Prostate gland (tissue), 2 donors: Measurements from ENCODE around the gene NR2E1. TPM values are rescaled to one million over a fixed set of nuclear protein-coding genes. Genes with fewer than 3 reads are reported as not detected.
A peak's percentile ranks its signal among the peaks of the same experiment; 100 is the strongest.

Source experiments
- DNase-seq: peaks from one replicate; pipeline ENCODE4 v3.0.0-alpha.2; 2019; ENCODE audit warnings: low spot score
- H3K27ac ChIP-seq, 2 donors: fragments of 200-600 bp; sonication (generic); 2 replicates each; pipeline ENCODE4 v1.5.1; 2017 to 2019
- H3K27me3 ChIP-seq: fragments of 200-600 bp; sonication (generic); replicated peaks from 2 replicates; pipeline ENCODE4 v1.5.1; 2019; ENCODE audit not compliant: insufficient read depth
- H3K36me3 ChIP-seq, 2 donors: fragments of 200-600 bp; sonication (generic); 1 replicate in 1 of 2; 2 replicates in 1 of 2; pipeline versions ENCODE4 v1.5.1 to v1.8.1; 2017 to 2019
- H3K4me1 ChIP-seq: fragments of 200-600 bp; sonication (generic); replicated peaks from 2 replicates; pipeline ENCODE4 v1.5.1; 2019
- H3K4me3 ChIP-seq, 2 donors: fragments of 200-600 bp; sonication (generic); 2 replicates each; pipeline ENCODE4 v1.5.1; 2017 to 2019
- H3K9me3 ChIP-seq: fragments of 200-600 bp; sonication (generic); 2 replicates; pipeline ENCODE4 v1.5.1; 2017
- CTCF ChIP-seq, 4 experiments: fragments of 200-600 bp in 2 of 4; fragments of 450-650 bp in 2 of 4; sonication (generic) in 2 of 4; IDR thresholded peaks; 1 replicate in 3 of 4; 2 replicates in 1 of 4; pipeline ENCODE4 v1.5.1; 2016 to 2019; ENCODE audit warnings: antibody characterized with exemption in 4 of 4, mild to moderate bottlenecking in 2 of 4, moderate library complexity in 2 of 4
- POLR2A ChIP-seq: fragments of 450-650 bp; IDR thresholded peaks from one replicate; pipeline ENCODE4 v1.6.1; 2016; ENCODE audit warnings: antibody characterized with exemption, mild to moderate bottlenecking
- POLR2AphosphoS5 ChIP-seq: sonication (generic); formaldehyde crosslinking; IDR thresholded peaks from one replicate; pipeline ENCODE4 v1.6.1; 2017; ENCODE audit warnings: antibody characterized with exemption
- WGBS: methylation state at CpG from one replicate; pipeline ENCODE4 v1.1.5; 2018; 5-methylcytosine and 5-hydroxymethylcytosine counted together
- intact Hi-C: fragments of 100-400 bp; cut with DNase I; formaldehyde crosslinking; loops from one replicate; pipeline ENCODE4 v1.14.2; 2022
- total RNA-seq, 2 donors: library from RNA; depleted of rRNA; stranded (reverse); fragments of >200 nt; gene quantifications; one replicate each; pipeline ENCODE4 v1.1.0, GENCODE V29; 2016

The NR2E1 gene
- total RNA-seq, result under 1 TPM in 1 of 2 donors, not detected in 1; 0.91 TPM

DNA sequence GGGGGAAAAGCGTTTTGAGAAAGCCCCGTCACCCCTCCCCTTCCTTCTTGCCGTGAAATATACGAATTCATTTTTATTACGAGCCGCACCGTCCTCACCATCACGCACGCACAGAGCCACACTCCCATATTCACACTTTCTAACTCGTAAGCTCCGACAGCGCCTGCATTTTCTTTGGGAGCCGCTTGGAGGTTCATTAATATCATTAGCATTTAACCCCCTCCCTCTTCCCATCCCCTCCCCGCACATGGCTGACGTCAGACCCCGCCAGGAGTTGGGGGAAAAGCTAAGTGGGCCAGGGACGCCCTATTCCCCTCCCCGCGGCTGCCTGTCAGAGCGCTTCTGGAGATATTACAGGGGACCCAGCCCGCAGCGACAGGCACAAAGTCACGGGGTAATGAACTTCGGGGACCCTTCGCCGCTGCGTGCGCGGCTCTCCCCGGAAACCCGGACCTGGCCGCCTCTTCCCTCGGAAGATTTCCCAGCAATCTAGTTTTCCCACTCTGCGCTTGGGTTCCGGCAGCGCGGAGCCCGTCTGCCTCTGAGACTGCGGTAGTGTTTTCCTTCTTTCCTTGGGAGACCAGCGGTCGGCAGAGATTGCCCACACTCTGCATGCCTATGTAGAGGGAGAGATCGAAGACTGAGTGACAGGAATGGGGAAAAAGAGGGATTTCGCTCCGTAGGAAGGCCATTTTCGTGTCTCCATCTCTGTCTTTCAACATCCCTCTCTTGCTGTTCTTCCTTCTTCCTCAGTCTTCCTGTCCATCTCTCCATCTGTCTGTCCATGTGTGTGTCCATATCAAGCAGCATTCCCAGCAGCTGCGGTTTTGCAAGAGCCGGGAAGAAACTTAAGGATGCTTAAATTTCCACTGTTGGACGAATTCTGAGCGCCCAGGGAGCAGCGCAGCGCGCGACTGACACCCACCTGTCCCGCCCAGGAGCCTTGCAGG, at the start of gene NR2E1:
Gene NR2E1 (plus strand): TSS at position 309 of the 950 bp plus-strand sequence. CDS start 744 bp downstream, outside the sequence.
- WGBS, result 3% methylated on average over 54 of the region's 54 CpGs
- H3K9me3 ChIP-seq, result no peaks in the 10 kb centered on the region
- H3K4me1 ChIP-seq, result peaks cover 3% of the 10 kb centered on the region
- H3K4me3 ChIP-seq, result no peak within 1 kb of the TSS
- no peak within 1 kb of the TSS for H3K27ac ChIP-seq
- no peak for DNase-seq
- intact Hi-C loops, result no loop called here
- TF ChIP-seq POLR2A (no peak), CTCF (IDR thresholded peaks at IDR 0.05) (no peak), POLR2AphosphoS5 (no peak)
- H3K27me3 ChIP-seq, result peaks cover 76% of the 10 kb centered on the region
- H3K36me3 ChIP-seq, result no peaks in the 10 kb centered on the region

DNA sequence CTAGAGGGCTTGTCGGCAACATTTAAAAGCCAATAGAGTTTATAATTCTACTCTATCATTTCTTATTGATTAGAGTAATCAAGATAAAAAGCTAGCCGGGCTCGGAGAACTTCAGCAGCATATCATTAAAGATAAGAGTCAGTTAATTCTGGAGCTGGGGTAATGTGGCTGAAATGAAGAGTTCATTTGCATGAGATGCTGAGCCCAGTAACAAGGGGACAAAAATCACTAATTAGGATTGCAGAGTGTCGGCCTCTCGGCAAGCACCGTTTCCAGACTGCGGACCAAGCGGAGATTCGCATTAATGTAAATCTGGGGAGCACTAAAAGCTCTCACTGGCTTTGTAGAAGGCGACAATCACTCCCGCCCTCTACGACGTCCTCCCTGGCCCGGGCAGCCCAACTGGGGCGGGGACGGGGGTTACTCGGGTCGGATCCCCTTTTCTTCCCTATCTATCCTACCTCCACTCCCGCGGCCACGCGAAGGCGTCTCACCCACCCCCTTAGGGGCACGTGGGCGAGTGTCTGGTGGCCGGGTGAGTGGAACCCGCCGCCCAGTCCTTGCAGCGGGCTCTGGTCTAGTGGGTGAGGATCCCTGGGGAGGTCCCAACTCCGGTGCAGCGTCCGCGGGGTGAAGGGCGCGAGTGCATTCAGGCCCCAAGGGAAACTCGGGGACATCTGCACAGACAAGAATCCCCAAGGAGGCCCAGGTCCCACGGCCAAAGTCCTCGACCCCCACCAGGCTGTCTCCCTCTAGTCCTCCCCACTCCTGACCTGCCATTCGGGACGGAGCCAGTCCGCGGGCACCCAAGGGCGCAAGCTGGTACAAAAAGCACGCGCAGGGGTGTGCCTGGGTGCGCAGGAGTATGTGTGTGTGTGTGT, 49.0 kb upstream of the NR2E1 start:
- TF ChIP-seq POLR2A, result no peak
- no peak for TF ChIP-seq CTCF (IDR thresholded peaks at IDR 0.05)
- no peak for TF ChIP-seq POLR2AphosphoS5
- DNase-seq, result no peak
- peaks cover 21% of the 10 kb centered on the region for H3K27me3 ChIP-seq
- intact Hi-C loops, result loop anchor here (10.0 kb wide), 1 partner anchor 378 kb away; no protein-coding TSS in a partner anchor
- H3K9me3 ChIP-seq, result no peaks in the 10 kb centered on the region
- no peak overlapping the region for H3K4me3 ChIP-seq
- H3K27ac ChIP-seq, result no peak overlapping the region
- H3K36me3 ChIP-seq, result no peaks in the 10 kb centered on the region
- H3K4me1 ChIP-seq, result peaks cover 2% of the 10 kb centered on the region
- WGBS, result 13% methylated on average over 45 of the region's 46 CpGs

DNA sequence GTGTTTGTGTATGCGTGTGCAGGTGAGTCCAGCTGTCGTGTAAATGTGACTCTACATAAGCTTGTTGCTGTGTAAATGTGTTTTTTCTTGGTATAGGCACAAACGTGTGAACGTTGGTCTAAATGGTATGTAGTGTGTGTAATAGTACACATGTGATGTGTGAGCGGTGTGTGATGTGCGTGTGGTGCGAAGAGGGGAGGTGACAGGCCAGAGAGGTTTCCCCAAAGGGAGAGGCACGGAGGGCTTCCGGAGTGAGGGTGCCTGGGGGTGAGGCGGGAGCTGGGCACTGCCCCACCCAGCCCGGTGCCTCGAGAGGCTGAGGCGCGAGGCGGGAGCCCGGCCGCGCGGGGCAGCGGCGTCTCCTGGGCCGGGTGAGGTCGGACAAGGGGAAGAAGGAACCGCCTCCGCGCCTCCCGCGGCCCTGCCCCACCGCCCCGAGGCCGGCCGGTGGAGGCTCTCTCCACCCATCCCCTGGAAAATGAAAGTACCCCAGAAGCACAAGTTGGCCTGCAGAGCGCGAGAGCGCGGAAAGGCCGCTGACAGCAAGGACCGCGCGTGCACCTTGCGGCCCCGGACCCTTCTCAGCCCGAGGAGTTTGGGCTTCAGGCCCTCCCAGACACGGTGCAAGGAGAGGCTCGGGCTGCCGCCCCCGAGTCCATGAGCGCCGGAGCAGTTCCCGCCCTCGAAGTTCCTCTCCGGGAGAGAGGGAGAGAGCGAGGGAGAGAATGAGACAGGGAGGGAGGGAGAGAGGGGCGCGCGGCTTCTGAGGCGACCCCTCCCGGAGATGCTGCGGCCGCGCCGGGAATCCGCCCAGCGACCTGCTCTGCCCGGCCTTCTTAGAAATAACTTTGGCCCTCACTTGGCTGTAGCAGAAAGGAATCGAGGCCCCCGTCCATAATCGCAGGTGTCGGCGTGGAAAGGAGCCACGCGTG, 48.1 kb upstream of the NR2E1 start:
- H3K27ac ChIP-seq, result no peak overlapping the region
- TF ChIP-seq POLR2AphosphoS5, result no peak
- TF ChIP-seq POLR2A, result no peak
- TF ChIP-seq CTCF (IDR thresholded peaks at IDR 0.05), result no peak
- intact Hi-C loops, result loop anchor here (10.0 kb wide), 1 partner anchor 377 kb away; no protein-coding TSS in a partner anchor
- no peak for DNase-seq
- H3K4me3 ChIP-seq, result peak overlapping the region; percentile 35 to 40
- H3K4me1 ChIP-seq, result peaks cover 2% of the 10 kb centered on the region
- no peaks in the 10 kb centered on the region for H3K9me3 ChIP-seq
- peaks cover 21% of the 10 kb centered on the region for H3K27me3 ChIP-seq
- H3K36me3 ChIP-seq, result no peaks in the 10 kb centered on the region
- 2% methylated on average over 67 of the region's 72 CpGs for WGBS

GRCh38 chr6:108118359-108118724, 47.5 kb upstream of the NR2E1 start:
- intact Hi-C loops, result loop anchor here (10.0 kb wide), 1 partner anchor 376 kb away; no protein-coding TSS in a partner anchor
- peak overlapping the region; percentile 35 to 40 for H3K4me3 ChIP-seq
- H3K27me3 ChIP-seq, result peaks cover 21% of the 10 kb centered on the region
- no peak overlapping the region for H3K27ac ChIP-seq
- H3K36me3 ChIP-seq, result no peaks in the 10 kb centered on the region
- no peak for DNase-seq
- peaks cover 2% of the 10 kb centered on the region for H3K4me1 ChIP-seq
- TF ChIP-seq POLR2A, result no peak
- no peak for TF ChIP-seq CTCF (IDR thresholded peaks at IDR 0.05)
- TF ChIP-seq POLR2AphosphoS5, result no peak
- no peaks in the 10 kb centered on the region for H3K9me3 ChIP-seq
- WGBS, result 3% methylated on average over 45 of the region's 45 CpGs
